ENCODE data around the gene KCNN1. TPM values are rescaled to one million over a fixed set of nuclear protein-coding genes. Genes with fewer than 3 reads are reported as not detected.

Gene KCNN1
- total and polyA plus RNA-seq, 8 donors: 0.06 to 2.8 (median 2.1) TPM

GRCh38 chr19:17943274-17944221 lies 23.4 kb upstream of the KCNN1 start:
- H3K4me3 ChIP-seq: no peak overlapping the region
- H3K4me1 ChIP-seq: peaks cover under 1 to 16% of the 10 kb centered on the region in 2 donors
- ATAC-seq (no peak), DNase-seq (no peak)
- intact Hi-C loops (cut with DNase I): loop anchor here in 1 of 2 donors (10.0 kb wide), 1 partner anchor 111 kb away; no protein-coding TSS in a partner anchor
- H3K9me3 ChIP-seq: no peaks in the 10 kb centered on the region
- TF ChIP-seq, protein P1, sequence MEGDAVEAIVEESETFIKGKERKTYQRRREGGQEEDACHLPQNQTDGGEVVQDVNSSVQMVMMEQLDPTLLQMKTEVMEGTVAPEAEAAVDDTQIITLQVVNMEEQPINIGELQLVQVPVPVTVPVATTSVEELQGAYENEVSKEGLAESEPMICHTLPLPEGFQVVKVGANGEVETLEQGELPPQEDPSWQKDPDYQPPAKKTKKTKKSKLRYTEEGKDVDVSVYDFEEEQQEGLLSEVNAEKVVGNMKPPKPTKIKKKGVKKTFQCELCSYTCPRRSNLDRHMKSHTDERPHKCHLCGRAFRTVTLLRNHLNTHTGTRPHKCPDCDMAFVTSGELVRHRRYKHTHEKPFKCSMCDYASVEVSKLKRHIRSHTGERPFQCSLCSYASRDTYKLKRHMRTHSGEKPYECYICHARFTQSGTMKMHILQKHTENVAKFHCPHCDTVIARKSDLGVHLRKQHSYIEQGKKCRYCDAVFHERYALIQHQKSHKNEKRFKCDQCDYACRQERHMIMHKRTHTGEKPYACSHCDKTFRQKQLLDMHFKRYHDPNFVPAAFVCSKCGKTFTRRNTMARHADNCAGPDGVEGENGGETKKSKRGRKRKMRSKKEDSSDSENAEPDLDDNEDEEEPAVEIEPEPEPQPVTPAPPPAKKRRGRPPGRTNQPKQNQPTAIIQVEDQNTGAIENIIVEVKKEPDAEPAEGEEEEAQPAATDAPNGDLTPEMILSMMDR (IDR thresholded peaks at IDR 0.05): no peak
- peaks cover 0 to 59% of the 10 kb centered on the region in 2 donors for H3K36me3 ChIP-seq
- peaks cover 0 to 5% of the 10 kb centered on the region in 2 donors for H3K27me3 ChIP-seq
- no peak overlapping the region for H3K27ac ChIP-seq

GRCh38 chr19:17944301-17944700 lies 22.6 kb upstream of the KCNN1 start:
- Histone ChIP-seq H3K27ac (no peak overlapping the region), H3K36me3 (peaks cover 0 to 51% of the 10 kb centered on the region in 2 donors), H3K4me1 (peaks cover 8 to 24% of the 10 kb centered on the region in 2 donors), H3K9me3 (no peaks in the 10 kb centered on the region), H3K4me3 (no peak overlapping the region), H3K27me3 (peaks cover 6 to 12% of the 10 kb centered on the region in 2 donors)
- intact Hi-C loops (cut with DNase I): loop anchor here in 1 of 2 donors (10.0 kb wide), 1 partner anchor 110 kb away; no protein-coding TSS in a partner anchor
- TF ChIP-seq, protein P1 (IDR thresholded peaks at IDR 0.05): no peak
- ATAC-seq (no peak), DNase-seq (no peak)

GRCh38 chr19:17946965-17947784 lies 19.7 kb upstream of the KCNN1 start:
- intact Hi-C loops (cut with DNase I): loop anchor here in 1 of 2 donors (10.0 kb wide), 1 partner anchor 108 kb away; no protein-coding TSS in a partner anchor
- TF ChIP-seq, protein P1 (IDR thresholded peaks at IDR 0.05): no peak
- ATAC-seq: peak; percentile 53

GRCh38 chr19:17947815-17948513 lies 18.9 kb upstream of the KCNN1 start:
- peak overlapping the region; percentile 57 to 68 for H3K4me3 ChIP-seq
- peaks cover 9 to 58% of the 10 kb centered on the region in 2 donors for H3K4me1 ChIP-seq
- H3K27me3 ChIP-seq: peaks cover 39 to 49% of the 10 kb centered on the region in 2 donors
- H3K27ac ChIP-seq: peak overlapping the region; percentile 33 to 68
- TF ChIP-seq, protein P1 (IDR thresholded peaks at IDR 0.05): no peak
- intact Hi-C loops (cut with DNase I): loop anchor here in 1 of 2 donors (10.0 kb wide), 1 partner anchor 107 kb away; no protein-coding TSS in a partner anchor
- no peaks in the 10 kb centered on the region for H3K9me3 ChIP-seq
- DNase-seq (peak; percentile 93 to 98 (median 96)), ATAC-seq (peak; percentile 89)
- H3K36me3 ChIP-seq: peaks cover 0 to 16% of the 10 kb centered on the region in 2 donors

More at GRCh38 chr19:17946965-17947784, 19.7 kb upstream of the KCNN1 start:
- Histone ChIP-seq H3K27ac (peak overlapping the region in 1 of 2 donors; percentile 68), H3K4me3 (peak overlapping the region; percentile 57 to 68), H3K9me3 (no peaks in the 10 kb centered on the region), H3K36me3 (peaks cover 0 to 24% of the 10 kb centered on the region in 2 donors), H3K4me1 (peaks cover 9 to 52% of the 10 kb centered on the region in 2 donors), H3K27me3 (peaks cover 31 to 41% of the 10 kb centered on the region in 2 donors)
- peak in 1 of 4 donors; percentile 75 for DNase-seq

All from left lung (tissue), 10 donors.